HEK293T (cell line): ENCODE data around the gene SP140L.

Experiments used
- BHLHE40 ChIP-seq: fragments of 450-650 bp; IDR thresholded peaks from 2 replicates; pipeline ENCODE4 v1.6.1; 2016; ENCODE audit warnings: mild to moderate bottlenecking, moderate library complexity, borderline replicate concordance
- FOXK2 ChIP-seq: fragments of 450-650 bp; IDR thresholded peaks from 2 replicates; pipeline ENCODE4 v1.6.1; 2016; ENCODE audit warnings: mild to moderate bottlenecking
- FOXM1 ChIP-seq: fragments of 450-650 bp; IDR thresholded peaks from 2 replicates; pipeline ENCODE4 v1.6.1; 2017; ENCODE audit warnings: mild to moderate bottlenecking, borderline replicate concordance
- L3MBTL2 ChIP-seq: fragments of 450-650 bp; conservative IDR thresholded peaks from 2 replicates; pipeline ENCODE4 v1.6.1; 2016; ENCODE audit warnings: mild to moderate bottlenecking
- NFRKB ChIP-seq: fragments of 450-650 bp; IDR thresholded peaks from 2 replicates; pipeline ENCODE4 v1.6.1; 2016; ENCODE audit warnings: mild to moderate bottlenecking, moderate library complexity
- PKNOX1 ChIP-seq: fragments of 450-650 bp; IDR thresholded peaks from 2 replicates; pipeline ENCODE4 v1.6.1; 2016
- SP1 ChIP-seq: fragments of 450-650 bp; IDR thresholded peaks from 2 replicates; pipeline ENCODE4 v1.6.1; 2017
- SUZ12 ChIP-seq: fragments of 450-650 bp; IDR thresholded peaks from 2 replicates; pipeline ENCODE4 v1.6.1; 2016; ENCODE audit warnings: mild to moderate bottlenecking

- TF ChIP-seq FOXK2 = no peak
- TF ChIP-seq SUZ12 = no peak
- TF ChIP-seq BHLHE40 = no peak
- no peak for TF ChIP-seq FOXM1
- no peak for TF ChIP-seq NFRKB
- no peak for TF ChIP-seq PKNOX1
- TF ChIP-seq L3MBTL2 = no peak
- no peak for TF ChIP-seq SP1
These were observed 19.5 kb upstream of the SP140L start for GRCh38 chr2:230307485-230307884.
